Astrocyte (in vitro differentiated cells and primary cell): ENCODE results near the gene NECTIN4. TPM values are rescaled to one million over a fixed set of nuclear protein-coding genes. Genes with fewer than 3 reads are reported as not detected.
A peak's percentile ranks its signal among the peaks of the same experiment; 100 is the strongest.

Experiments used
- DNase-seq: peaks from one replicate; pipeline ENCODE4 v3.0.0-alpha.2; 2010; ENCODE audit warnings: low read depth
- FAIRE-seq: peaks from 2 replicates; lab custom pipeline; 2011; peaks lifted over from hg19 to GRCh38; lab: Jason Lieb, UNC
- H2AFZ ChIP-seq: 2 replicates; pipeline ENCODE4 v1.6.0; 2012; ENCODE audit warnings: low read depth, low read length, inconsistent platforms
- H3K27ac ChIP-seq: 2 replicates; pipeline ENCODE4 v1.5.1; 2011; ENCODE audit warnings: low read depth, low read length, inconsistent platforms
- H3K27me3 ChIP-seq: 2 replicates; pipeline ENCODE4 v1.6.0; 2011; ENCODE audit warnings: low read length, inconsistent platforms; ENCODE audit not compliant: insufficient read depth
- H3K36me3 ChIP-seq: 2 replicates; pipeline ENCODE4 v1.5.1; 2011; ENCODE audit warnings: low read length, inconsistent platforms; ENCODE audit not compliant: insufficient read depth
- H3K4me1 ChIP-seq: 2 replicates; pipeline ENCODE4 v1.5.1; 2011; ENCODE audit warnings: low read length, inconsistent platforms; ENCODE audit not compliant: insufficient read depth
- H3K4me2 ChIP-seq: 2 replicates; pipeline ENCODE4 v1.6.0; 2012; ENCODE audit warnings: low read length, inconsistent platforms
- H3K4me3 ChIP-seq: 2 replicates; pipeline ENCODE4 v1.5.1; 2011; ENCODE audit warnings: low read depth, mild to moderate bottlenecking, low read length, inconsistent platforms; ENCODE audit not compliant: insufficient read depth
- H3K79me2 ChIP-seq: 2 replicates; pipeline ENCODE4 v1.6.0; 2012; ENCODE audit warnings: mild to moderate bottlenecking, low read length, inconsistent platforms; ENCODE audit not compliant: insufficient read depth
- H3K9ac ChIP-seq: 2 replicates; pipeline ENCODE4 v1.6.0; 2012; ENCODE audit warnings: mild to moderate bottlenecking, low read length, inconsistent platforms
- H3K9me3 ChIP-seq: 2 replicates; pipeline ENCODE4 v1.5.1; 2012; ENCODE audit warnings: low read depth, mild to moderate bottlenecking, low read length, inconsistent platforms; ENCODE audit not compliant: insufficient read depth
- H4K20me1 ChIP-seq: 2 replicates; pipeline ENCODE4 v1.6.0; 2012; ENCODE audit warnings: low read length, inconsistent platforms; ENCODE audit not compliant: insufficient read depth
- H3K27ac Mint-ChIP-seq: one replicate; pipeline ENCODE4 v1.8.0; 2021; ENCODE audit warnings: mild to moderate bottlenecking, mixed read lengths; ENCODE audit not compliant: unreplicated experiment
- H3K27me3 Mint-ChIP-seq: one replicate; pipeline ENCODE4 v1.8.0; 2021; ENCODE audit warnings: low read depth, mixed read lengths; ENCODE audit not compliant: unreplicated experiment
- H3K36me3 Mint-ChIP-seq: one replicate; pipeline ENCODE4 v1.8.0; 2021; ENCODE audit warnings: low read depth, mixed read lengths; ENCODE audit not compliant: unreplicated experiment
- H3K4me1 Mint-ChIP-seq: one replicate; pipeline ENCODE4 v1.8.0; 2021; ENCODE audit warnings: low read depth, mixed read lengths; ENCODE audit not compliant: unreplicated experiment
- H3K4me3 Mint-ChIP-seq: one replicate; pipeline ENCODE4 v1.8.0; 2021; ENCODE audit warnings: mild to moderate bottlenecking, moderate library complexity, mixed read lengths; ENCODE audit not compliant: unreplicated experiment
- H3K9me3 Mint-ChIP-seq: one replicate; pipeline ENCODE4 v1.8.0; 2021; ENCODE audit warnings: mild to moderate bottlenecking, mixed read lengths; ENCODE audit not compliant: unreplicated experiment
- CTCF ChIP-seq: IDR thresholded peaks from 2 replicates; pipeline ENCODE4 v1.5.1; 2011; ENCODE audit warnings: low read depth, mild to moderate bottlenecking, inconsistent platforms, low read length, moderate library complexity; ENCODE audit not compliant: insufficient read depth
- EZH2 ChIP-seq: IDR thresholded peaks from 2 replicates; pipeline ENCODE4 v1.6.1; 2012; ENCODE audit warnings: mild to moderate bottlenecking, low read length, inconsistent platforms; ENCODE audit not compliant: insufficient read depth
- total RNA-seq: library from RNA; stranded (reverse); gene quantifications from 2 replicates; pipeline ENCODE4 v1.2.1, GENCODE V29; 2021

The NECTIN4 gene
- total RNA-seq, 1 donor from 2014 or later = 1.9 TPM

GRCh38 chr1:161091796-161092507 is 2.6 kb upstream of the NECTIN4 start:
- Histone ChIP-seq H3K27ac (no peak overlapping the region), H3K36me3 (no peaks in the 10 kb centered on the region), H3K79me2 (no peaks in the 10 kb centered on the region), H3K27me3 (no peaks in the 10 kb centered on the region), H3K4me2 (peak overlapping the region; percentile 65), H2AFZ (no peak overlapping the region), H4K20me1 (no peaks in the 10 kb centered on the region), H3K9ac (no peak overlapping the region), H3K9me3 (no peaks in the 10 kb centered on the region), H3K4me3 (no peak overlapping the region), H3K4me1 (peaks cover 13% of the 10 kb centered on the region)
- Mint-ChIP-seq H3K9me3 (no peaks in the 10 kb centered on the region), H3K4me3 (no peak overlapping the region), H3K27me3 (no peaks in the 10 kb centered on the region), H3K36me3 (no peaks in the 10 kb centered on the region), H3K4me1 (peaks cover 51% of the 10 kb centered on the region), H3K27ac (peak overlapping the region; percentile 53)
- DNase-seq (peak; percentile 34), FAIRE-seq (no peak)
- TF ChIP-seq CTCF (no peak), EZH2 (no peak)

GRCh38 chr1:161091093-161091492 is 1.7 kb upstream of the NECTIN4 start:
- H3K27ac ChIP-seq = no peak overlapping the region
- no peak overlapping the region for H3K4me3 Mint-ChIP-seq
- H3K9ac ChIP-seq = no peak overlapping the region
- H2AFZ ChIP-seq = no peak overlapping the region
- no peak overlapping the region for H3K4me3 ChIP-seq
- FAIRE-seq = no peak
- no peaks in the 10 kb centered on the region for H4K20me1 ChIP-seq
- TF ChIP-seq EZH2 = no peak
- TF ChIP-seq CTCF = no peak
- no peaks in the 10 kb centered on the region for H3K27me3 Mint-ChIP-seq
- H3K27me3 ChIP-seq = no peaks in the 10 kb centered on the region
- no peak overlapping the region for H3K4me2 ChIP-seq
- no peaks in the 10 kb centered on the region for H3K79me2 ChIP-seq
- no peak for DNase-seq
- no peak overlapping the region for H3K27ac Mint-ChIP-seq
- H3K36me3 ChIP-seq = no peaks in the 10 kb centered on the region
- H3K4me1 ChIP-seq = peaks cover 13% of the 10 kb centered on the region
- H3K9me3 Mint-ChIP-seq = no peaks in the 10 kb centered on the region
- H3K9me3 ChIP-seq = no peaks in the 10 kb centered on the region
- peaks cover 51% of the 10 kb centered on the region for H3K4me1 Mint-ChIP-seq
- no peaks in the 10 kb centered on the region for H3K36me3 Mint-ChIP-seq

GRCh38 chr1:161090617-161091016 is 1.3 kb upstream of the NECTIN4 start:
- DNase-seq (no peak), FAIRE-seq (no peak)
- Mint-ChIP-seq H3K27me3 (no peaks in the 10 kb centered on the region), H3K27ac (no peak overlapping the region), H3K4me3 (no peak overlapping the region), H3K9me3 (no peaks in the 10 kb centered on the region), H3K36me3 (no peaks in the 10 kb centered on the region), H3K4me1 (peaks cover 54% of the 10 kb centered on the region)
- Histone ChIP-seq H3K27ac (no peak overlapping the region), H3K4me3 (no peak overlapping the region), H3K27me3 (no peaks in the 10 kb centered on the region), H3K4me2 (no peak overlapping the region), H4K20me1 (no peaks in the 10 kb centered on the region), H3K9me3 (no peaks in the 10 kb centered on the region), H3K4me1 (peaks cover 14% of the 10 kb centered on the region), H3K79me2 (no peaks in the 10 kb centered on the region), H3K9ac (no peak overlapping the region), H3K36me3 (no peaks in the 10 kb centered on the region), H2AFZ (no peak overlapping the region)
- TF ChIP-seq CTCF = no peak
- no peak for TF ChIP-seq EZH2
